Activated T-cell treated with anti-CD3 and anti-CD28 coated beads, Interleukin-2, amount 50 U/mL, for 24 hours (primary cell): ENCODE measurements around the gene MTHFD1L.
"Not testable (repeated sequence)": the region's sequence is repeated elsewhere in the genome, so short reads cannot be mapped to it uniquely, and the experiment has no call there.

ENCODE experiments used
- DNase-seq: peaks from one replicate; pipeline ENCODE4 v3.0.0-alpha.2; 2020
- H3K27ac Mint-ChIP-seq: 2 replicates; pipeline ENCODE4 v1.8.0; 2020; ENCODE audit warnings: mild to moderate bottlenecking, mixed read lengths
- H3K27me3 Mint-ChIP-seq: 2 replicates; pipeline ENCODE4 v1.8.0; 2020; ENCODE audit warnings: mixed read lengths
- H3K36me3 Mint-ChIP-seq: 2 replicates; pipeline ENCODE4 v1.8.0; 2020; ENCODE audit warnings: low read depth, mixed read lengths
- H3K4me1 Mint-ChIP-seq: 2 replicates; pipeline ENCODE4 v1.8.0; 2020; ENCODE audit warnings: low read depth, mixed read lengths
- H3K4me3 Mint-ChIP-seq: 2 replicates; pipeline ENCODE4 v1.8.0; 2020; ENCODE audit warnings: mild to moderate bottlenecking, moderate library complexity, mixed read lengths
- H3K9me3 Mint-ChIP-seq: 2 replicates; pipeline ENCODE4 v1.8.0; 2020; ENCODE audit warnings: mixed read lengths

MTHFD1L gene

GRCh38 chr6:151045511-151046222 is 180.2 kb downstream of the MTHFD1L start:
- not testable (repeated sequence) for DNase-seq, H3K4me1 Mint-ChIP-seq, H3K27ac Mint-ChIP-seq, H3K4me3 Mint-ChIP-seq, H3K9me3 Mint-ChIP-seq, H3K27me3 Mint-ChIP-seq
- H3K36me3 Mint-ChIP-seq = peaks cover 91% of the 10 kb centered on the region

DNA sequence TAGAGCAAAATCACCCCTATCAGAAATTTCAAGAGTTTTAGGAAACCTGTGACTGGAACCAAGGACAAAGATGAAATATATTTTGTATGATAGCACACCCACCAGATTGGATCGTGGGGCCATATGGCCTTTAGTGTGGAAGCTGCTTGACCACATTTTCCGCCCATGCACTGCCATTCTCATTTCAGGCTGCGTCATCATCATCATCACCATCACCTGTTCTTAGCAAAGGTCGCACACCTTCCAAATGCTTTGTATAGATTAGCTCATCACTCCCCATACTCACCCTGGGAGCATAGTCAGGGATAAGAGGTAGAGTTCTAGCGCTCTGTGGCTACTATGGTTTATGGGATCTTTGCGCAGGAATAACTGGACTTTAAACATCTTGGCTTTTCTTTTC is 185.7 kb downstream of the MTHFD1L start:
- no peak overlapping the region for H3K27ac Mint-ChIP-seq

GRCh38 chr6:151052021-151052646 is 186.6 kb downstream of the MTHFD1L start:
- DNase-seq = no peak
- no peak overlapping the region for H3K4me3 Mint-ChIP-seq
- no peaks in the 10 kb centered on the region for H3K27me3 Mint-ChIP-seq
- peaks cover 80% of the 10 kb centered on the region for H3K36me3 Mint-ChIP-seq
- peaks cover 8% of the 10 kb centered on the region for H3K9me3 Mint-ChIP-seq
- no peak overlapping the region for H3K27ac Mint-ChIP-seq
- H3K4me1 Mint-ChIP-seq = no peaks in the 10 kb centered on the region

More for the DNA sequence above, 185.7 kb downstream of the MTHFD1L start:
- Mint-ChIP-seq H3K9me3 (peaks cover 8% of the 10 kb centered on the region), H3K27me3 (no peaks in the 10 kb centered on the region), H3K36me3 (peaks cover 79% of the 10 kb centered on the region), H3K4me1 (no peaks in the 10 kb centered on the region), H3K4me3 (no peak overlapping the region)
- no peak for DNase-seq

- Mint-ChIP-seq H3K27me3 (no peaks in the 10 kb centered on the region), H3K9me3 (no peaks in the 10 kb centered on the region), H3K27ac (no peak overlapping the region), H3K4me1 (no peaks in the 10 kb centered on the region), H3K36me3 (peaks cover 78% of the 10 kb centered on the region), H3K4me3 (no peak overlapping the region)
- DNase-seq = no peak
Measured at GRCh38 chr6:151054306-151054705, 188.8 kb downstream of the MTHFD1L start.

- H3K9me3 Mint-ChIP-seq = no peaks in the 10 kb centered on the region
- H3K36me3 Mint-ChIP-seq = peaks cover 80% of the 10 kb centered on the region
- H3K4me1 Mint-ChIP-seq = no peaks in the 10 kb centered on the region
- H3K4me3 Mint-ChIP-seq = no peak overlapping the region
- H3K27ac Mint-ChIP-seq = no peak overlapping the region
- H3K27me3 Mint-ChIP-seq = no peaks in the 10 kb centered on the region
- DNase-seq = no peak
Measured at GRCh38 chr6:151056230-151056907, 190.9 kb downstream of the MTHFD1L start.

DNA sequence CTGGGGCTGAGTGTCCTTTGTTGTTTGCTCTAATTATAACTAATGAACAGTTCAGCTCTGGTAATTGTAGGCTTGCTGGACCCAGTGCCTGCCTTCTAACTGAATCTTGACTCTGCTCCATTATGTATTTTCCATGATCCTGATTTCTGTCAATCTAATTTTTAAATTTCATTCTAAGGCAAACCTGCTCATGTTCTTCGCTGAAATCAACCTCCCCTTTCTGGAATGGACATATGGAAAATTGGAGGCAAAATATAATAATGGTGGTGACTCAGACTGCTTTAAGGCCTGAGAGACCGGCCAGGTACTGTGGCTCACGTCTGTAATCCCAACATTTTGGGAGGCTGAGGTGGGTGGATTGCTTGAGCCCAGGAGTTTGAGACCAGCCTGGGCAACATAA is 191.6 kb downstream of the MTHFD1L start:
- no peaks in the 10 kb centered on the region for H3K27me3 Mint-ChIP-seq
- no peak for DNase-seq
- no peaks in the 10 kb centered on the region for H3K4me1 Mint-ChIP-seq
- no peak overlapping the region for H3K4me3 Mint-ChIP-seq
- no peaks in the 10 kb centered on the region for H3K9me3 Mint-ChIP-seq
- H3K27ac Mint-ChIP-seq = no peak overlapping the region
- peaks cover 80% of the 10 kb centered on the region for H3K36me3 Mint-ChIP-seq

DNA sequence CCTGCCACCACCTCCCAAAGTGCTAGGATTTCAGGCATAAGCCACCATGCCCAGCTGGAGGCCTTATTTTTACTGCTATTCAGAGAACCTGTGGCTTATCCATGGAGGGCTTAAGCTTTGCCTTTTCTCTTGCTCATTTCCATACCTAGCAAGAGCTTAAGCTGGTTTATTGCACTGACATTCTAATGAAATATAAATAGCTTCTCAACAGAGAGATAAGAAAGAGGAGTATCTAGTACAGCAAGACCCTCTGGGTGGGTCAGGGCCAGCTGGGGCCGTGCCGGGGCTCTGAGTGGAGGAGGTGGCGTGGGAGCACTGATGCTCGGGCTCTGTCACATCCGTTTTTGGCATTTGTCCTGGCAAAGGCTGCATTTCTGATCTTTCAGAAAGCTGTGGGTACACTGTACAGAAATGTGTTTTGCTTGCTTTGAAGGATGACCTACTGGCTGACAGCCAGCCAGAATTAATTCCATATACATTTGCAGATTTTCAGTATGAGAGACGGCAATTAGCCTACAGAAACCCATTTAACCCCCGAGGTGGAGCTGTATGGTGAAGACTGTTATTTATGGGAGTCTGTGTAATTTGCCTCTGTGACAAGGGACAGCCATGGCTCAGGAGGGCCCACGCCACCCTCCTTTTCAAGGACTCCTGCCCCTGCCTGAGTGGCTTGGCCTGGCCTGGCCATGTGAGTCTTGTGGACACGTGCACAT is 192.7 kb downstream of the MTHFD1L start:
- H3K27ac Mint-ChIP-seq = no peak overlapping the region
- no peaks in the 10 kb centered on the region for H3K9me3 Mint-ChIP-seq
- H3K36me3 Mint-ChIP-seq = peaks cover 77% of the 10 kb centered on the region
- no peak overlapping the region for H3K4me3 Mint-ChIP-seq
- DNase-seq = no peak
- H3K4me1 Mint-ChIP-seq = no peaks in the 10 kb centered on the region
- no peaks in the 10 kb centered on the region for H3K27me3 Mint-ChIP-seq

DNA sequence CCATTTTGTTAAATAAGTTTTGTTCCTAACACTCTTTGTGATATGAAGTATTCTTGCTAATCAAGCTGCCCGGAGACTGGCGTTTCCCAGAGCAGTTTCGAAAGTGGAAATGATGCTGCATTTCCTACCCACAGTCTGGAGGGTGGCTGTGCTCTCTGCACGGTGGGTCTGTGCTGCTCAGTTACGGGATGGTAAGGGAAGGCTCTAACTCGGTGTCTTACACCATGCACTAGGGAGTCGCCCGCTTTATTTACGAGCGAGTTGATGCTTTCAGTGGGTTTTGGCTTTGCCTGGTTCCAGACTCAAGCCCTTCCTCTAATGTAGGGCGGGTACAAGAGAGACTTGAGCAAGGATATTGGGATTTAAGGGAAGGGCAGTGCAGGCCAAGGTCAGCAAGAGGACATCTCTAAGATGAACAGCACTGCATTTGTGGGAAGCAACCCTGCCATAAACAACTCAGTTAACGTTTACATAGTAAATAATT is 194.2 kb downstream of the MTHFD1L start:
- H3K9me3 Mint-ChIP-seq = no peaks in the 10 kb centered on the region
- no peak overlapping the region for H3K27ac Mint-ChIP-seq
- H3K36me3 Mint-ChIP-seq = peaks cover 77% of the 10 kb centered on the region
- DNase-seq = no peak
- H3K27me3 Mint-ChIP-seq = no peaks in the 10 kb centered on the region
- no peak overlapping the region for H3K4me3 Mint-ChIP-seq
- H3K4me1 Mint-ChIP-seq = no peaks in the 10 kb centered on the region

GRCh38 chr6:151060096-151060765 is 194.7 kb downstream of the MTHFD1L start:
- Mint-ChIP-seq H3K27me3 (no peaks in the 10 kb centered on the region), H3K4me1 (no peaks in the 10 kb centered on the region), H3K36me3 (peaks cover 79% of the 10 kb centered on the region), H3K4me3 (no peak overlapping the region), H3K27ac (no peak overlapping the region), H3K9me3 (no peaks in the 10 kb centered on the region)
- DNase-seq = no peak

DNA sequence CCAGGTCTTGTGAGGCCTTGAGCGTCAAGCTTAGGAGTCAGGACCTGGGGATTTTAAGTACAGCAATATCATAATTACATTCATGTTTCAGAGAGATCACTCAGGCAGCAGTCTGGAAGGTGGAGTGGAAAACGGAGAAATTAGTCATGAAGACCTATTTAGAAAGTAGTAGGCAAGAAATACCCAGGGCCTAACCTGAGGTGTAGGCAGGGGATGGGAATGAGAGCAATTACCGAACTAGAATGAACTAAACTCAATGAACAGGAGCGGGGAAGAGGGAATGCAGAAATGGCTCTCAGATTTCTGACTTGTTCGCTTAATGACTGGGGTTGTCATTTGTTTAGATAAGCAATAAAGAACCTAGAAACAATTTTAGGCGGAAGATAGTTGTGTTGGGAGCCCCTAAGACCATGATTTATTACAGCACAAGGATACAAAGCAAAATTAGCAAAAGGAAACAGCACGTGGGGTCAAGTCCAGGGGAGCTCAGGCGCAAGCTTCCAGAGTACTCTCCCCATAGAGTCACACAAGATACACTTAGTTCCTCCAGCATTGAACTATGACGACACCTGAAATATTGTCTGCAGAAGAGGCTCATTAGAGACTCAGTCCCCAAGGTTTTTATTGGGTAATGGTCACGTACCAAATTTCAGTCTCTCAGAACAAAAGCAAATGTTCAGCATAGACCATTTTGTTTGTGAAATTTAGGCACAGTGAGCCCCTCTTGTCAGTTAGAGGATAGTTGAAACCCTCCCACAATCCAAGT is 195.4 kb downstream of the MTHFD1L start:
- Mint-ChIP-seq H3K4me1 (no peaks in the 10 kb centered on the region), H3K4me3 (no peak overlapping the region), H3K27ac (no peak overlapping the region), H3K27me3 (no peaks in the 10 kb centered on the region), H3K36me3 (peaks cover 83% of the 10 kb centered on the region), H3K9me3 (no peaks in the 10 kb centered on the region)
- DNase-seq = no peak

DNA sequence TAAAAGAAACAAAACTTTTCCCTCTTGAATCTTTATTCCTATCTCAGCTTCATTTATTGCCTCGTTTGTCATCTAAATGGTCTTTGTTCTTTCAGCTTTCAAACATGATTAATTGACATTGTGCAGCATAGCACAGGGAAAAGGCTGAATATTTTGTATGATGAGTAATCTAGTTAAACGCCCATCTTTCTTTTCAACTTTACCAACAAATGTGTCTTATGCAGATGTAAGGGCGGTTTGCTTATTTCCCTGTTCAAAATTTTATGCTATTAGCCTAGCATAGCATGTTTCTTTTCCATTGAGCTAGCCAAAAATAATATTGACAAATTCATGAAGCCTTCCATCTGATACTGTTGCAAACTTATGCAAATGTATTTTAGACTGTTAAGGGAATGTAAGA is 197.8 kb downstream of the MTHFD1L start:
- Mint-ChIP-seq H3K4me3 (no peak overlapping the region), H3K36me3 (peaks cover 77% of the 10 kb centered on the region), H3K27me3 (no peaks in the 10 kb centered on the region), H3K9me3 (no peaks in the 10 kb centered on the region), H3K4me1 (no peaks in the 10 kb centered on the region), H3K27ac (no peak overlapping the region)
- no peak for DNase-seq

DNA sequence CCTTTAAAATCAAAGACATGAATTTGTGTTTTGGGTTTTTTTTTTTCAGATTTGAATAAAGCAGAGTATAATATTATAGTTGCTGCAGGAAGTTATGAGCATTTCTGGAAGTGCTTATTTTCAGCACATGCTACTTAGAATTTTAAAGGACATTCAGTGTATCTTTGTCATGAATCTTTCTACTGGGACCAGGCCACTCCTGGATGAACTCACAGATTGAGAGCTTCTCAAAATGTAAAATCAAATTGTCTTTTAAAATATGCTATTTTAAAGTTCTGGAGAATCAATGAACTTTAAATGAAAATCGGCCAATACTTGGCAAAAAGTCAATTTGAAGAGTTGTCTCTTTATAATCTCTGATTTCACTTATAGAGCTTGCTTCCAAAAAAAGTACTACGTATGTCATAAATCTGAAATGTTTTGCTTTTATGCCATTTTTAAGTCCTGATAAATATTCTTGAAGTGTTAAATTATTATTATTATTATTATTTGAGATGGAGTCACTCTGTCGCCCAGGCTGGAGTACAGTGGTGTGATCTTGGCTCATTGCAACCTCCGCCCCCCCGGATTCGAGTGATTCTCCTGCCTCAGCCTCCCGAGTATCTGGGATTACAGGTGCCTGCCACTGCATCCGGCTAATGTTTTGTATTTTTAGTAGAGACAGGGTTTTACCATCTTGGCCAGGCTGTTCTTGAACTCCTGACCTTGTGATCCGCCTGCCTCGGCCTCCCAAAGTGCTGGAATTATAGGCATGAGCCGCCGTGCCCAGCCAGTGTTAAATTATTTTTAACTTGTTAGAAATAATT is 198.5 kb downstream of the MTHFD1L start:
- Mint-ChIP-seq H3K27me3 (no peaks in the 10 kb centered on the region), H3K4me1 (no peaks in the 10 kb centered on the region), H3K27ac (no peak overlapping the region), H3K9me3 (no peaks in the 10 kb centered on the region), H3K4me3 (no peak overlapping the region), H3K36me3 (peaks cover 80% of the 10 kb centered on the region)
- no peak for DNase-seq
